WI38 (cell line): Measurements from ENCODE around the gene ALB.

Experiments
- H3K4me3 ChIP-seq: 2 replicates; pipeline ENCODE4 v1.5.1; 2011; ENCODE audit warnings: low read depth, mild to moderate bottlenecking, control low read depth, low read length
- CTCF ChIP-seq: IDR thresholded peaks from 2 replicates; pipeline ENCODE4 v1.5.1; 2012; ENCODE audit warnings: low read depth, mild to moderate bottlenecking, control low read depth, low read length

Gene ALB

GRCh38 chr4:73451981-73452747, 48.1 kb downstream of the ALB start:
- no peak overlapping the region for H3K4me3 ChIP-seq
- no peak for TF ChIP-seq CTCF

- no peak overlapping the region for H3K4me3 ChIP-seq
- TF ChIP-seq CTCF: no peak
Observed at GRCh38 chr4:73452953-73453700, 49.0 kb downstream of the ALB start.

DNA sequence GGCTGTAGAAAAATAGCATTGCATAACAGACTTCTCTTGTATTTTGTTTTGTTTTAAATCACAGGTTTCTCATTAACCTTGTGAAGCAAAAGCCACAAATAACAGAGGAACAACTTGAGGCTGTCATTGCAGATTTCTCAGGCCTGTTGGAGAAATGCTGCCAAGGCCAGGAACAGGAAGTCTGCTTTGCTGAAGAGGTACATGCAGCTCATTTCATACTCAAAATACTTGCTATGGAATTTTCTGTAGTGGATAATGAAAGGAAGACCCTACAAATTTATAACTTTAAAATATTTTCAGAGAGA, 49.6 kb downstream of the ALB start:
- TF ChIP-seq CTCF: no peak
- no peak overlapping the region for H3K4me3 ChIP-seq

- no peak for TF ChIP-seq CTCF
- no peak overlapping the region for H3K4me3 ChIP-seq
Observed at GRCh38 chr4:73454920-73455319, 50.8 kb downstream of the ALB start.

DNA sequence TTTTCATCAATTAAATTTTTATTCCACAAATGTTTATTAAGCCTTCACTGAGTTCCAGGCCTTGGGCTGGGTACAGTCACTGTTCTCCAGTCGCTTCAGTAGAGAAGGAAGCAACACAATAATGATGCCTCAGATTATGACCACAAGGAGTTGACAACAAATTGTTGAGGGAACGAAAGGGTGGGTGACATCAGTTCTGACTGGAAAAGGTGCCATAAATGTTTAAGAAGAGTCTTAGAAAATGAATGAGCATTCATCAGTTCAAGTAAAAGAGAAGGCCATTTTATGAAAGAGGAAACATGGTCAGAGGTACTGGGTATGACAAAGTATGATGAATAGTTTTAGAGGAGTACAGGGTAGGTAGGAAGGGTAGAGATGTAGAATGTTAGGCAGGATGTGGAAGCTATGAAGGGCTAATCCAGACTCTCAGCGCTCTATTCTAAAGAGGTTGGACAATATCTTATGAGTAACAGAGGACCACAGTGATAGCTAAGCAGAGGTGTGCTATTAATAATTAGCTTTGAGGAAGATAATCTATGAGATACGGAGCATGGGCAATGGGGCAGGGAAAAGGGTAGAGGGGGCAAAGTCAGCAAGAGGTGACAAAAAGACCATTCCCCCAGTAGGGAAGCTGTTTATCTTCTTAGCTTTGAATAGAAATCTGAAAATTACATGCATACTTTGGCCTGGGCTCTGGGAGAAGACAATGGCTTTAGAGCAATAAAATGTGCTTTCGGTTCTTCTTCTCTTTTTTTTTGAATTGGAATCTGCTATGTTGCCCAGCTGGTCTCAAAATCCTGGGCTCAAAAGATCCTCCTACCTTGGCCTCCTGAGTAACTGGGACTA, 52.3 kb downstream of the ALB start:
- no peak overlapping the region for H3K4me3 ChIP-seq
- TF ChIP-seq CTCF: no peak

DNA sequence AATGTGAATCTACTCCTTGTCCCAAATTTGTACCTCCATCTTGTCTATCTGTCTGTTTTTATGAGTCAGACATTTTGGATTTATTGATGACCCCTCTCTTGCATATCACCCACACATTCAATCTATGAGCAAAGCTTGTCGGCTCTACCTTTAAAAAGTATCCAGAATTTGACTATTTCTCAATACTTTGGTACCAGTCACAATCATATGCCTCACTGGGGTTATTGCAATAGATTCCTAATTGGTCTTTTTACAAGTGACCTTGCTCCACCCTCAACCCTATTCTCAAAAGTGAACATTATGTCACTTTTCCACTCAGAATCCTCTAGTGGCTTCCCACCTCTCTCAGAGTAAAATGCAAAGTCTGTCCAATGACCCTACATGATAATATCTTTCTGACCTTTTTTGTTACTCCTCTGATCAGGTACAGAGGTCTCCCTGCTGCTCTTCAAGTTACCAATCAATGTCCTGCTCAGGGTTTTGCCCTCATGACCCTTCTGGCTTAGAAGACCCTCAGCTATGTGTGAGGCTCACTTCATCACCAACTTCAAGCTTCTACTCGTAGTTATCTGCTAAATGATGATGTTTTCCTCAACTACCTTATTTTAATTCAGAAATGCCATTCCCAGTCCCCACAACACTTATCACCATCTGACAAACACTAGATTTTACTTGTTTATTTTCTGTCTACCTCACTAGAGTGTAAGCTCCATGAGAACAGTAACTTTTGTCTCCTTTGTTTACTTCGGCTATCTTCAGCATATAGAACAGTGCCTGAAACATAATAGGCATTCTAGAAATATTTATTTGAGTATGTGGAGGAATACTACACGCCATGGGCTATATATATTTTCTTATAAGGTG, 54.3 kb downstream of the ALB start:
- H3K4me3 ChIP-seq: no peak overlapping the region
- no peak for TF ChIP-seq CTCF
